Measurements from ENCODE around the gene PLAGL2. TPM values are rescaled to one million over a fixed set of nuclear protein-coding genes. Genes with fewer than 3 reads are reported as not detected.

PLAGL2 gene
- total RNA-seq, 2 donors from 2014 or later, result 32.8 to 39.4 TPM

DNA sequence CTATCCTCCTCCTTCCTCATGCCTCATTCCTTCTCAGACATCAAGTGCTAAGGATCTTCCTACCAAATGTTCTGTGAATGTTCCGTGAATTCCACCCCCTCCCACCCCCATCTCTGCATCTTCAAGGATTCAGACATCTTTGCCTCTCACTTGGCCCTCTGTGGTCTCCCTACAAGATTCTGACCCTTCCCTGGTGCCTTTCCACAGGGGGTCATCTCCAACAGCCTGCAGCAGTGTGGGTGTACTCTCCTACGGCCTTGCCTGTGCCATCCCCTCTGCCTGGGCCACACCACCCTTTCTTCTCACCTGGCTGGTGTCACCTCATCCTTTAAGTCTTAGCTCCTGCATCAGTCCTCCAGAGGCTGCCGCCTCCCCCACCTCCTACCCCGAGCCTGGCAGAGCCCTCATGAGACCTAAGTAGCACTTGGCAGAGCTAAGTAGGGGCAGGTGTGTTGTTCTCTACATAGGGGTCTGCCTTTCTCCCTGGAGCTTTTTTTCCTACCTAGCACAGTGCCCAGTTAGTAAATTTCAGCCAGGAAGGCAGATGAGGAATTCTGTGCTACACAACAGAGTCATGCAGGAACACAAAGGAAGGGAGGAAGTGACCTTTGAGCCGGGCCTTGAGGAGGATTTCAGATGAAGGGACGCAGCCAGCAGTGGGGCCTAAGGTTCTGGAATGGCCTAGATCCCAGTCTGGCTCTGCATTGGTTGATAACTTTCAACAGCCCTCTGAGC is 55.0 kb downstream of the PLAGL2 start:
- Mint-ChIP-seq H3K36me3 (no peaks in the 10 kb centered on the region), H3K4me1 (ENCODE audit: low read depth in 2 of 2) (peaks cover 10 to 22% of the 10 kb centered on the region in 2 donors), H3K4me3 (no peak overlapping the region), H3K9me3 (no peaks in the 10 kb centered on the region), H3K27me3 (no peaks in the 10 kb centered on the region), H3K27ac (peak overlapping the region in 1 of 2 donors; percentile 47)
- DNase-seq (ENCODE audit: low spot score) (no peak), ATAC-seq (no peak)

DNA sequence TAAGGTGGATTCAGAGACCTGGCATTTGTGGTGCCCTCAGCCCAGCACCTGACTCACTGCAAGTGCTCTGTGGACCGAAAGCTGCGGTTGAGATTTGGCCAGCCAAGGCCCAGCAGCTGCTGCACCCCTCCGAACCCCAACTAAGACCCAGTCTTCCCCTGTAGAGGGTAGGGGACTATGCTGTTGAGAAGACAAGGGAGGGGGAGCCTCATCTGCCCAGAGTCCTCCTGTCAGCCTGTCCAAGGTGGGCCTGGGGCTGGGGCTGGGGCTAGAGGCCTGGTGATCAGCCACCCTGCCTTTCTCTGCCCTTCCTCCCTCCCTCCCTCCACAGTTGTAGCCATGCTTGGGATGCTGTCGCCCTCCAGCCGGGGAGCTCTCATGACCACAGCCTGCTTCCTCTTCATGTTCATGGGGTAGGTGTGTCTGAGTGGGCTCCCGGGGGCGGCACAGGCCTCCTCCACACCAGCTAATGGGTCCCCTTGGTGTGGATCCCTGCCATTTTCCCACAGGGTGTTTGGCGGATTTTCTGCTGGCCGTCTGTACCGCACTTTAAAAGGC is 57.2 kb downstream of the PLAGL2 start:
- DNase-seq (ENCODE audit: low spot score), result no peak
- Mint-ChIP-seq H3K27me3 (no peaks in the 10 kb centered on the region), H3K36me3 (peaks cover 9% of the 10 kb centered on the region), H3K4me1 (ENCODE audit: low read depth in 2 of 2) (peaks cover 5 to 17% of the 10 kb centered on the region in 2 donors), H3K27ac (peak overlapping the region in 1 of 2 donors; percentile 11), H3K9me3 (no peaks in the 10 kb centered on the region), H3K4me3 (no peak overlapping the region)
- ATAC-seq, result no peak

DNA sequence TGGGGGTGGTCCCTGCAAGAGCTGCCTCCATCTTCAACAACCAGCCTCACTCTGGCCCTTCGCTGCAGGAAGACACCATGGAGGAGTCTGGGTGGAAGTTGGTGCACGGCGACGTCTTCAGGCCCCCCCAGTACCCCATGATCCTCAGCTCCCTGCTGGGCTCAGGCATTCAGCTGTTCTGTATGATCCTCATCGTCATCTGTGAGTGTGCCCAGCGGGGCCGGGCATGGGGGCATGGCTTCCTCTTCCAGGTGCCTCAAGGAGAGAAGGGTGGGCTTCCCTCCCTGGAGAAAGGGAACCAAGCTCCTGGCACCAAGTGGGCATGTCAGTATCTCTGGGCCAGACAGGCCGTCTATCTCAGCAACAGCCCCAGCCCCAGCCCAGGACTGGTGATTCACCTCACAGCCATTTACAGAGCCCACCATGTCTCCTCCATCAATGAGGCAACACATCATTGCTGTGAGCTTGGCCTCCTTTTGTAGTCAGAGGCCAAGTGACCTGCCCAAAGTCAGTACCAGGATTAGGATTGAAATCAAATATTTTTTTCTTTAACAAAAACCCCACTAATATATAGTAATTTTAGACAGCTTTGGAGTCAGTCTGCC is 57.9 kb downstream of the PLAGL2 start:
- Mint-ChIP-seq H3K9me3 (no peaks in the 10 kb centered on the region), H3K36me3 (peaks cover 9% of the 10 kb centered on the region), H3K27ac (no peak overlapping the region), H3K4me1 (ENCODE audit: low read depth in 2 of 2) (peaks cover 0 to 11% of the 10 kb centered on the region in 2 donors), H3K4me3 (no peak overlapping the region), H3K27me3 (no peaks in the 10 kb centered on the region)
- ATAC-seq, result no peak
- no peak for DNase-seq (ENCODE audit: low spot score)

DNA sequence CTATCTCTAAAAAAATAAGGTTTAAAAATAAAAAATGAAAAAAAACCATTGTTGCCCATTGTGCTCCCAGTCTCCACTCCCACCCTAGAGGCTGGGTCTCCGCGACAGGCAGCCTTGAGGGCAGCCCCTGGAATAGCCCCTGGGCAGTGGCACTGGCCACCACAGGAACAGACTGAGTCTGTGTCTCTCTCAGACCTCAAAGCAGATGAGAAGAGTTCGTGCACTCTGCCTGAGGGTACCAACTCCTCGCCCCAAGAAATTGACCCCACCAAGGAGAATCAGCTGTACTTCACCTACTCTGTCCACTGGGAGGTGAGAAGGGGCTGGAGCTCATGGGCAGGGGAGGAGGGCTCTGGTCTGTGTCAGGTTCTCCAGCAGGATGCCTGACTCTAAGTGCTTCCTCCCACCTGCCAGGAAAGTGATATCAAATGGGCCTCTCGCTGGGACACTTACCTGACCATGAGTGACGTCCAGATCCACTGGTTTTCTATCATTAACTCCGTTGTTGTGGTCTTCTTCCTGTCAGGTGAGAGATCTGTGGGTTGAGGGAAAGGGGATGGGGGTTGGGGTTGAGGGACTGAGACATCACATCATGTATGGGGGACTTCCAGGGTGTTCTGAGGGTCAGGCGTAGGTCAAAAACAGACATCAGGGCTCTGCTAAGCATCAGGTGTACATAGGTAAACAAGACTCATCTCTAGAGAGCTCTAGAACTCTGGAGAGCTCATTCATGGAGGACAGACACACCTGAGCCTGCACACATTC is 62.5 kb downstream of the PLAGL2 start:
- Mint-ChIP-seq H3K4me1 (ENCODE audit: low read depth in 2 of 2) (peaks cover 0 to 3% of the 10 kb centered on the region in 2 donors), H3K9me3 (no peaks in the 10 kb centered on the region), H3K27ac (peak overlapping the region in 1 of 2 donors; percentile 42), H3K36me3 (peaks cover 21% of the 10 kb centered on the region), H3K27me3 (no peaks in the 10 kb centered on the region), H3K4me3 (no peak overlapping the region)
- ATAC-seq (no peak), DNase-seq (ENCODE audit: low spot score) (no peak)

DNA sequence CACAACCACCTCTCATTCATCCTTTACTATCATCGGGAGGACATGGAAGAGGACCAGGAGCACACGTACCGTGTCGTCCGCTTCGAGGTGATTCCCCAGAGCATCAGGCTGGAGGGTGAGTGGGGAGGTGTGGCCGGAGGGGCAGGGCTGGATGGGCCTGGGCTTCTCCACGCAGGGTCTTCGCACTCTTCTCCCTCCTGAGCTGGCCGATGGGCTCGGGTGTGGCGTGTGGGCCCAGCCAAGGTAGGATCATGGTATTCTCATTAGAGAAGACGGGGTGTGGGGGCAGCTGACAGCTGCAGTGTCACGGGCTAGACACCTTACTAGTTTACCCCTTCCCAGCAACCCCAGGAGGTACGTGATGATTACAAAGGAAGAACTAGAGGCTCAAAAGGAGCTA is 64.6 kb downstream of the PLAGL2 start:
- Mint-ChIP-seq H3K4me1 (ENCODE audit: low read depth in 2 of 2) (peaks cover 5 to 11% of the 10 kb centered on the region in 2 donors), H3K9me3 (no peaks in the 10 kb centered on the region), H3K36me3 (peaks cover 34% of the 10 kb centered on the region), H3K4me3 (no peak overlapping the region), H3K27ac (no peak overlapping the region), H3K27me3 (no peaks in the 10 kb centered on the region)
- ATAC-seq, result no peak
- DNase-seq (ENCODE audit: low spot score), result no peak

Other genes starting within 250 kb of the PLAGL2 start
- gene XKR7, start 239.6 kb downstream of the PLAGL2 start, total RNA-seq, result under 1 TPM in 1 of 2 donors, not detected in 1; 0.05 TPM
- gene CCM2L, start 197.3 kb downstream of the PLAGL2 start, total RNA-seq, result not detected
- gene HCK, start 155.5 kb downstream of the PLAGL2 start, total RNA-seq, result under 1 TPM in 1 of 2 donors, not detected in 1; 0.14 TPM
- 10 to 100 TPM; 57.9 to 58.1 TPM for gene TM9SF4, start 98.0 kb downstream of the PLAGL2 start, total RNA-seq
- 10 to 100 TPM; 36.6 to 50.0 TPM for gene POFUT1, start 137 bp upstream of the PLAGL2 start, total RNA-seq
- 10 to 100 TPM; 51.3 to 61.2 TPM for gene KIF3B, start 69.9 kb upstream of the PLAGL2 start, total RNA-seq
- gene ASXL1, start 150.6 kb upstream of the PLAGL2 start, total RNA-seq, result 100 to 1,000 TPM; 119 to 214 TPM

All from natural killer cell treated with Interleukin-12 subunit alpha and Interleukin-12 subunit beta and Interleukin-15 and Interleukin-18, amount 100 ng/mL, for 72 hours (primary cell).